ENCODE measurements around the gene CDK9. TPM values are rescaled to one million over a fixed set of nuclear protein-coding genes. Genes with fewer than 3 reads are reported as not detected.
"Not testable (repeated sequence)": the region's sequence is repeated elsewhere in the genome, so short reads cannot be mapped to it uniquely, and the experiment has no call there.

The CDK9 gene
- polyA plus RNA-seq, 10 donors = 36.7 to 46.5 (median 41.3) TPM

- DNase-seq = peak in 1 of 3 donors; percentile 76
Observed at GRCh38 chr9:127778280-127779135, 7.3 kb upstream of the CDK9 start, which contains the start of gene SH2D3C. Gene SH2D3C, minus strand, starts transcription at chr9:127778666. Its CDS starts 39 bp downstream, at chr9:127778627.

- peak in 1 of 3 donors; percentile 57 for DNase-seq
Observed at GRCh38 chr9:127779136-127779981, 6.5 kb upstream of the CDK9 start.

GRCh38 chr9:127780126-127780885, 5.5 kb upstream of the CDK9 start:
- DNase-seq = no peak

GRCh38 chr9:127780909-127781308, 4.9 kb upstream of the CDK9 start:
- not testable (repeated sequence) for DNase-seq

- no peak for DNase-seq
Observed at GRCh38 chr9:127781806-127782205, 4.0 kb upstream of the CDK9 start.

- no peak for DNase-seq
Observed at GRCh38 chr9:127783111-127784008, 2.5 kb upstream of the CDK9 start.

- DNase-seq = peak; percentile 84 to 97 (median 93)
Observed at GRCh38 chr9:127785023-127785932, 556 bp upstream of the CDK9 start.

- no peak for DNase-seq
Observed at GRCh38 chr9:127786773-127787104, 905 bp downstream of the CDK9 start.

- DNase-seq = no peak
Observed at GRCh38 chr9:127788337-127789011, 2.6 kb downstream of the CDK9 start.

- DNase-seq = no peak
Observed at GRCh38 chr9:127789179-127789578, 3.3 kb downstream of the CDK9 start.

- no peak for DNase-seq
Observed at GRCh38 chr9:127790094-127790855, 4.4 kb downstream of the CDK9 start.

- DNase-seq = no peak
Observed at GRCh38 chr9:127791085-127791484, 5.3 kb downstream of the CDK9 start.

- DNase-seq = no peak
Observed at GRCh38 chr9:127792417-127793031, 6.7 kb downstream of the CDK9 start.

GRCh38 chr9:127793093-127793708, 7.4 kb downstream of the CDK9 start:
- no peak for DNase-seq

- DNase-seq = no peak
Observed at GRCh38 chr9:127794001-127794791, 8.4 kb downstream of the CDK9 start.

GRCh38 chr9:127796225-127796813, 10.5 kb downstream of the CDK9 start:
- DNase-seq = no peak
